ENCODE measurements around the gene ATRNL1. TPM values are rescaled to one million over a fixed set of nuclear protein-coding genes. Genes with fewer than 3 reads are reported as not detected.
A peak's percentile ranks its signal among the peaks of the same experiment; 100 is the strongest.
"Not testable (repeated sequence)": the region's sequence is repeated elsewhere in the genome, so short reads cannot be mapped to it uniquely, and the experiment has no call there.

ATRNL1 gene
- total RNA-seq, 2 donors from 2014 or later: 0.89 to 9.0 TPM

DNA sequence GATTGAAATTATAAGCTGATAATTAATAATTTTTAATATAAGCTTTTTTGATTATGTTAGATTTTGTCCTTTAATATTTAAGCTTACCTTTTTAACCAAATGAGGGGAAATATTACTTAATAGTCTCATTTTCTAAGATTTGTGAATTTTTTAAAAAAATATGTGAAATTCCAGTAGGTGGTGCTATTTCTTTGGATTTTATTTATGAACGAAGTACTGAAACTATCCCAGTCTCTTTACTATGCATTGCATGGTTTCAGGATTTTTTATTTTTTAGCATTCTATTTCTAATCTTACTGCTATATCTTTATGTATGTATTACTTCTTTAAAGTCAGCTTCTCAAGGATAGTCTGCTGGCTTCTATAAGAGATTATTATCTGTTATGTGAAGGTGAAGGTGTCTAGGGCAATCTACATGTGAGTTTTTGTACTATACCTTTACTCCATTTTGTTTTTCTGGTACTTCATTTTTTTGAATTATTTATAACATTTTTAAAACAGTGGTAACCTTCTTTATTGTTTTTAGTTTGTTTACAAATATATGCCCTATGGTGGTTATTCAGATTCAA is 78.3 kb downstream of the ATRNL1 start:
- no peak for ATAC-seq
- intact Hi-C loops (cut with DNase I, micrococcal nuclease): no loop called here
- DNase-seq: no peak

DNA sequence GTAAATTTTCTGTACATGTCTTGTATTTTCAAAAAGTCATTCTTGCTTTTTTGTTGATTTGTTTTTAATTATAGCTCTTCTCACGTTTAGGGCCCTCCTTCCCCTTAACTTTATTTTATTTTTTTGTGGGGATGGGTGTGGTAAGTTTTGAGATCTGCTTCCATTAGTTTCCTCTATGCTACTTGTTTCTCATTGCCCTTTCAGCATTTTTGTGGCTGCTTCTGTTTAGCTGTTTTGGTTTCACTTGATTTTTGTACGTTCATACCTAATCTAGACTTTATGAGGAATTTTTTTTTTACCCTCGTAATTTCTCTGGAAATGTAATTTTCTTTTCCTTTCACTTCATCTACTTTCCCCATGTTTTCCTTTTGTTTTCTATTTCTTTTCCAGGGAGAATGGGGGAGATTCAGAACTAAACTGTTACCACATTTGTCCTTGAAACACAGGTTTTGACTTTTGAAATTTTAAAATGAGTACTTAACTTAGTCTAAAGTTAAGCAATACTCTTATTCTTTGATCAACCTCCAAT is 80.8 kb downstream of the ATRNL1 start:
- ATAC-seq (no peak), DNase-seq (no peak)
- intact Hi-C loops (cut with DNase I, micrococcal nuclease): no loop called here

DNA sequence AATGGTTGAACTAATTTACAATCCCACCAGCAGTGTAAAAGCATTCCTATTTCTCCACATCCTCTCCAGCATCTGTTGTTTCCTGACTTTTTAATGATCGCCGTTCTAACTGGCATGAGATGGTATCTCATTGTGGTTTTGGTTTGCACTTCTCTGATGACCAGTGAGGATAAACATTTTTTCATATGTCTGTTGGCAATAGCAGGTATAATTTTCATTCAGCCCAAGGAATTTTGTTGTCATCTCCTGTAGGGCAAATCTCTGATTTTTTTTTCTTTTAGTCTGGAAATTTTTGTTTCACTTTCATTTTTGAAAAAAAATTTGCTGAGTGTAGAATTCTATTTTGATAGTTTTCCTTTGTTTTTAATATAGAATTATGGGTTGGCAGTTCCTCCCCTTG is 114.1 kb downstream of the ATRNL1 start:
- ATAC-seq; DNase-seq; intact Hi-C loops (cut with DNase I, micrococcal nuclease): not testable (repeated sequence)

DNA sequence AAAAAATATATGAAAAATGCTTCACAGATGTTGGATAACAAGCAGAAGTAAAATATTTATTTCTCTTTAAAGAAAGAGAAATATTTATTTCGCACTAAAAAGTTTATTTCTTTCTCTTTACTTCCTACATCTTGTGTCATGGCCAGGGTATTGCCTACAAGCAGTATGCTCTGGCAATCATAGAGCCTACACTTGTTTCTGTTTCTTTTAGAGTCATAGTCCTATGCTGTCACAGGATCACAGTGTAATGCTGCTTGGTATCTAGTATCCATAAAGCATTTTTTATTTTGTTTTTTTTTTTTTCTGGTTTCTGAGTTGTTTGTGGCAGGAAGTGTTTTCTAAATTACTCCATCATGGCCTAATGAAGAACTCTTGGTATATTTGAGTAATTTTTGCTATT is 116.0 kb downstream of the ATRNL1 start:
- DNase-seq: no peak
- no peak for ATAC-seq
- intact Hi-C loops (cut with DNase I, micrococcal nuclease): no loop called here

DNA sequence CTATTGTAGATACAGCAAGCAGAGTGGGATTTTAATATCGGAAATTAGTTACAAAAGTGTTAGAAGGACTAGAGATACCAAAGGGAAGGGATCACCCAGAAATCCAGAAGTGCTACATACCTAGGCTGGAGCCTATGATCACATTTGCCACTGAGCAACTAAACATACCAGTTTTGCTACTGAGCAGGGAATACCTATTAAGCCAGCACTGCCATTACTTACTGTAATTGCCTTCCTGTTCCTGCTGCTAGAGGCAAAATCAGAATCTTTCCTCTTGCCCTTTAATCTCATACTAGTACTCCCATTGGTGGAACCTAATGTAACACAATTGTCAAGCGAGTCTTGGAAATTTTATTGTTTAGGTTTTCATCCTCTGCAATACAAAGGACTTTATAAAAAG is 121.7 kb downstream of the ATRNL1 start:
- no peak for DNase-seq
- intact Hi-C loops (cut with DNase I, micrococcal nuclease): no loop called here
- no peak for ATAC-seq

DNA sequence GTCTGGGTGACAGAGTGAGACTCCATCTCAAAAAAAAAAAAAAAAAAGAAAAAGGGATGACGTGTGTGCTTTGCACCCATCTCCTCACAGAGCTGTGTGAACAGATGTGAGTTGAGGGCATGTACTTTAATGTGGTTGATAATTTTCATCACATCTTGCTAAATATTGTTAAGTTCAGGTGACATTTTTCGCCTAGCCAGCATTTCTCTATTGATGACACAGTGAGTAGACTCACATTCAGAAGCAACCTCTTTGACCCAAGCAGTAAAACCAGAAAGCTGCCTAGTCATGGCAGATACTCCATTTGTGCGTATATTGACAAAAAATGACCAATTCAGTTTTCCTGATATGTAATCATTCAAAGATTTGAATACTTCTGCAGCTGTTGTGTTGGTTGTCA is 126.0 kb downstream of the ATRNL1 start:
- intact Hi-C loops (cut with DNase I, micrococcal nuclease): no loop called here
- ATAC-seq: no peak

DNA sequence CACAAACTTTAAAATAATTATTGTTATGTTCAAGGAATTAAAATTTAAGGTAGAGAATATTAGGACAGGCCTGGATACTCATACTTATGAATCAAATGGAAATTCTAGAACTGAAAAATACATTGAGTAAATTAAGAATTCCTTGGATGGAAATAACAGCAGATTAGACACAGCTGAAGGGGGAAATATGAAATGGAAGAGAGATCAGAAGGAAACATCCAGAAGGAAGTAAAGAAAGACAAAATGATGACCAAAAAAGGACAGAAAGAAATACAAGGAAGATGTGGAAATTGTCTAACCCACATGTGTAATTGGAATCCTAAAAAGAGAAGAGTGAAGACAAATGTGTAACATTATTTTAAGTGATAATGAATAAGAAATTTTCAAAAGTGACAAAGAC is 128.9 kb downstream of the ATRNL1 start:
- ATAC-seq: no peak
- intact Hi-C loops (cut with DNase I, micrococcal nuclease): no loop called here
- DNase-seq: no peak

More for the DNA sequence above, 126.0 kb downstream of the ATRNL1 start:
- DNase-seq: no peak

DNA sequence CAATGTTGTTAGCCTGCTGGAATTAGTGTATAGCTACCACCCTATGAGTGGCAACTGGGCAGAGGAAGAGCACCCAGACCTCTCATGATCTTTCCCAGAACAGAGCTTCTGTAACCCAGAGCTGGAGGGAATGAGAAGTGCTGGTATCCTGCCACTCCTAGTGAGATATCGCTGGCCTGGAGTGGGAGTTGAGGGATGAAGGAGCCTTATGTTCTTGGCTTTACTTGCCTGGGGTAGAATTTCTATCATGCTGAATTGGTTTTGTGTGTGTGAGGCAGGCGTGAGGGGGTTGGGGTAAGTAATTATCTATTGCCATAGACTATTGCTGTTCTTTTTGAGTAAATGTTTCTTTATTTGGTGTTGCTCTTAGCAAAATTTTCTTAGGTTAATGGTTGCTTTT is 146.6 kb downstream of the ATRNL1 start:
- intact Hi-C loops (cut with DNase I, micrococcal nuclease): no loop called here
- ATAC-seq (no peak), DNase-seq (no peak)

DNA sequence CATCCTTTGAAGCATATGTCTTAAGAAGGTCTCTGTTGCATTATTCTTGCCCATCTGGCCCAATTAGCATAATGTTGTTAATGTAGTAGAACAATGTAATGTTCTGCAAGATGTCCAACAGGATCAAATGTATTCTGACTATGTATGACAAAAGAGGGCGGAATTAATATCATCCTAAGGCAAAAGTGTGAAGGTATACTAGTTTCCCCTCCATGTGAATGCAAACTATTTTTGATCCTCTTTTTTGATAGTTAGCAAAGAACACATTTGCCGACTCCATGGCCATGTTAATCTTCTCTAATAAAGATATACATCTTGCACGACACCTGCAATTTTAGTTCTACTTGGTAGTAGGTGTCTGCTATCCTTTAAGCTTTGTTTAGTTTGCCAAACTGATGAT is 157.6 kb downstream of the ATRNL1 start:
- ATAC-seq (no peak), DNase-seq (no peak)
- intact Hi-C loops (cut with DNase I, micrococcal nuclease): no loop called here

DNA sequence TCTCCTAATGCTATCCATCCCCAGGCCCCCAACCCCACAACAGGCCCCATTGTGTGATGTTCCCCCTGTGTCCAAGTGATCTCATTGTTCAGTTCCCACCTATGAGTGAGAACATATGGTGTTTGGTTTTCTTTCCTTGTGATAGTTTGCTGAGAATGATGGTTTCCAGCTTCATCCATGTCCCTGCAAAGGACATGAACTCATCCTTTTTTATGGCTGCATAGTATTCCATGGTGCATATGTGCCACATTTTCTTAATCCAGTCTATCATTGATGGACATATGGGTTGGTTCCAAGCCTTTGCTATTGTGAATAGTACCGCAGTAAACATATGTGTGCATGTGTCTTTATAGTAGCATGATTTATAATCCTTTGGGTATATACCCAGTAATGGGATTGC is 160.6 kb downstream of the ATRNL1 start:
- DNase-seq; ATAC-seq; intact Hi-C loops (cut with DNase I, micrococcal nuclease): not testable (repeated sequence)

DNA sequence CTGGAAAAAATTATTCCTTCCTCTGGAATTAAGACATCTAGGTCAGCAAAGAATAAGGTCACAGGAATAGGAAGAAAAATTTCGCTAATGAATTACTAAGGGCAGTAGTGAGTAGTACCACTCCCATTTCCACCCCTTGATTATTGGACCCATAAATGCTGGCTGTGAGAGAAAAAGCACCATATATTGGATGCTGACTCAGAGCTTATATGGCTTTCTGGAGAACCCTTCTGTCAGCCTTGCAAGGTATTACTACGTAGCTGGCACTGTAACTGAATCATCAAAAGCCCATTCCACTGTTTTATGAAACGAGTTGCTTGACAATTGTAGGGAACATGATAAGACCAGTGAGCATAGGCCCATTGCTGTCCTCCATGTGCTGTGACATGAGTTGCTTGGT is 179.3 kb downstream of the ATRNL1 start:
- intact Hi-C loops (cut with DNase I, micrococcal nuclease): no loop called here
- DNase-seq (no peak), ATAC-seq (peak; percentile 97)

DNA sequence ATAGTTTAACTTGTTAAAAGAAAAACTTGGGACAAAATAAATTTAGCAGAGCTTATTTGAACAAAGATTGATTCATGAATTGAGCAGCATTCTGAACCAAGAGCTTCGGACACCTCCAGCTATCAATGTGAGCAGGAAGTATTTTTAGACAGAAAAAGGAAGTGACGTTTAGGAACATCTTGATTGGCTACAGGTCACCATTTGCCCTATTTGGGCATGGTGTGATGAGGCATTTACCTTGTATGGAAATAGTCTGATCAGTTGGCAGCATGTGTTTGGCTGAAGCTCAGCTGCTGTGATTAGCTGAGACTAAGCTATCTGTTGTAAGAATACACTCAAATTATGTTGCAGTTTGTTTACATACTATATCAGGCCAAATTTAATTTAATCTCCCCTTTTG is 185.1 kb downstream of the ATRNL1 start:
- intact Hi-C loops (cut with DNase I, micrococcal nuclease): no loop called here
- no peak for DNase-seq
- no peak for ATAC-seq

DNA sequence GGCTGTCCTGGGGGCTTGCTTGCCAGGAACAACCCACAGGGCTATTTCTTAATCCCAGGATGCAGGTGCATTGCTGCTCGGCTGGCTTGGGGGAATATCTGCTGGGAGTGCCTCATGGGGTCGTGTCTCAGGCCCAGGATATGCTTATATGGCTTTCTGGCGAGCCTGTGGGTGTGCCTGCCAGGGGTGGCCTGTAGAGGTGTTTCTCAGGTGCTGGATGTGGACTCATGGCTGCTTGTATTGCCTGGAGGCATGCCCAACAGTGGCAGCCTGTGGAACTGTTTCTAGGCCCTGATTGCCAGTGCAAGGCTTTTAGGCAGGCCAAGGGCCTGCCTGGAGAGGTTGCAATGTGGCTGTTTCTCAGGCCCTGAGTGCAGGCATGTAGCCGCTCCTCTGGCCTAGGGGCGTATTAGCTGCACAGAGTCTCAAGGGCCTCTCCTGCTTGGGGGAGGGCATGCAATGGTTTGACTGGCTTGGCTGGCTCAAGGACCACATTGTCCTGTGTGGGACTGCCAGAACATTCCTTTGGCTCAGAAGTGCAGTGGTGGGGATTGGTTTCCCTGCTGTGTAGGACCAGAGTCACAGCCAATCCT is 202.1 kb downstream of the ATRNL1 start:
- intact Hi-C loops (cut with DNase I, micrococcal nuclease): no loop called here
- ATAC-seq (no peak), DNase-seq (no peak)

DNA sequence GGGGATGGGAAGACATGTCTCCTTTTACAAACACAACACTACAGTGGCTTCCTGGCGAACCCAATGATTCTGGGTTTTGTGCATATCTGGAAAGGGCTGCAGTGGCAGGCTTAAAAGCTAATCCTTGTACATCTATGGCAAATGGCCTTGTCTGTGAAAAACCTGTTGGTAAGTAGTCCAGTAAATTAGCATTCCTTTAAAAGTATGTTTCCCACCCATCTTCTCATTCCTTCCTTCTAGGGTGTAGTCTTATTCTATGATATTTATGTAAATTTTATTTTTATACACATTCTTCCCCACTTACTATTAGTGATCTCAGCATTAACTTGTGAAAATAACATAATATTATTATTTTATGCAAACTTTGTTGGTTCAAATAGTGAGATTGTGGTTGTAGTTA is 206.9 kb downstream of the ATRNL1 start:
- ATAC-seq (no peak), DNase-seq (no peak)
- intact Hi-C loops (cut with DNase I, micrococcal nuclease): no loop called here

DNA sequence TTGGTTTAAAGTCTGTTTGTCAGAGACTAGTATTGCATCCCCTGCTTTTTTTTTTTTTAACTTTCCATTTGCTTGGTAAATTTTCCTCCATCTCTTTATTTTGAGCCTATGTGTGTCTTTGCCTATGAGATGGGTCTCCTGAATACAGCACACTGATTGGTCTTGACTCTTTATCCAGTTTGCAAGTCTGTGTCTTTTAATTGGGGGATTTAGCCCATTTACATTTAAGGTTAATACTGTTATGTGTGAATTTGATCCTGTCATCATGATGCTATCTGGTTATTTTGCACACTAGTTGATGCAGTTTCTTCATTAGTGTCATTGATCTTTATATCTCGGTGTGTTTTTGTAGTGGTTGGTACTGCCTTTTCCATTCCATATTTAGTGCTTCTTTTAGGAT is 226.5 kb downstream of the ATRNL1 start:
- ATAC-seq; intact Hi-C loops (cut with DNase I, micrococcal nuclease); DNase-seq: not testable (repeated sequence)

DNA sequence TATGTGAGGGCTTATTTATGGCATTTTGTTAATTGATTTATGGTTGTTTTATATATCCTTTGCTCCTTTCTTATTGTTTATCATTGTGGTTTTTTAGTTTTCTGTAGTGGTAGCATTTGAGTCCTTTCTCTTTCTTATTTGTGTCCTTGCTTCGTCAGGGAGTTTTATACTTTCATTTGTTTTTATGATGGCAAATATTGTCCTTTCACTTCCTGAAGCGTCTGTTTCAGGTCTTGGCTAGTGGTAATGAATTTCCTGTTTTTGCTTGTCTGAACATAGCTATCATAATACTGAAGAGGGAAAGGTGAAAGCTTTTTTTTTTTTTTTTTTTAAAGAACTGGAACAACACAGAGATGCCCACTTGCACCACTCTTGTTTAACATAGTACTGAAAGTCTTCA is 228.2 kb downstream of the ATRNL1 start:
- intact Hi-C loops (cut with DNase I, micrococcal nuclease): no loop called here
- ATAC-seq: peak; percentile 55
- DNase-seq: no peak

DNA sequence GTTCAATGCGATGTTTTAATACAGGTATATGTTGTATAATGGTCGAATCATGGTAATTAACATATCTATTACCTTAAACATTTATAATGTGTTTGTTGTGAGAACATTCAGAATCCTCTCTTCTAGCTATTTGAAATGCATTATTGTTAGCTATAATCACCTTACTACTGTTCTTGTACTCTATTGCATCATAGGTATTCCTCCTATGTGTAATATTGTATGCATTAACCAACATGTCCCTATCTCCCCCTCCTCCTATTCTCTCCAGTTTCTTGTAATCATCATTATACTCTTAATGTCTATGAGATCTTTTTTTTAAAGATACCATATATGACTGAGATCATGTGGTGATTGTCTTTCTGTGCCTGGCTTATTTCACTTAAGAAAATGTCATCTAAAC is 235.2 kb downstream of the ATRNL1 start:
- DNase-seq: no peak
- intact Hi-C loops (cut with DNase I, micrococcal nuclease): no loop called here
- no peak for ATAC-seq

DNA sequence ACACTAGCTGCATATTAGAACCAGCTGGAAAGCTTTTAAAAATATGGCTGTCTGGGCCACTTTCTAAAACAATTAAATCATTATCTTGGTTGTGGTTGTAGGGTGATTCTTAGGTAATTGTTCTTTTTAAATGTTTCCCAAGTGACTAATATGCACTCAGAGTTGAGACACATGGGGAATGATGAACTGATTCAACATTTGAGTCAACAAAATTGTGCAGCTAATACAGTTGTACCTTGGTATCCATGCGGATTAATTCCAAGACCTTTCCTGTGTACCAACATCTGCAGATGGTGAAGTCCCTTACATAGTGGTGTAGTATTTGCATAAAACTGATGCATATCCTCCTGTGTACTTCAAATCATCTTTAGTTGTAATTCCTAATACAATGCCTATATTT is 242.2 kb downstream of the ATRNL1 start:
- DNase-seq: no peak
- intact Hi-C loops (cut with DNase I, micrococcal nuclease): no loop called here

DNA sequence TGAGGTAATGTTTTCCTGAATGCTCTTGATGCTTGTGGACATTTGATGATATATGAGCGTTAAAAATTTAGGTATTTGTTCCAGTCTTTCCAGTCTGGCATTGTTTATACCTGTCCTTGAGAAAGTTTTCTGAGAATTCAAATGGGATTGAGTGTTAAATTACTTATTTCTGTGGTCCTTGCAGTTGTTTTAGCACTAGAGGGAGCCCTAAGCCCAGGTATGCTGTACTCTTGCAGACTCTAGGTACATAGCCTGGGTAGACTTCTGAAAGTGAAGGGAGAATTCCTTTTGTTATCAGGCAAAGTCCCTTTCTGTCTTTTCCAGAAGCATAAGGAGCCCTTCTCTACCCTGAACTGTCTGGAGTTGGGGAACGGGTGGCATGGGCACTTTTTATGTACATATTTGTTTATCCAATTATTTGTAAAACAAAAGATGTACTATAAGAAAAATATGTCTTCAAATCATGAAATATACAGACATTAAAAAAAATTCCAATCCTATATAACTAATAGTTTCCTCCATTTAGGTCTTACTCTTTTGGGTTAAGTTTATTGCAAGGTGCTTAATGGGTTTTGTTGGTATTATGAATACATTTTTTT is 262.1 kb downstream of the ATRNL1 start:
- intact Hi-C loops (cut with DNase I, micrococcal nuclease): no loop called here
- ATAC-seq (peak; percentile 58), DNase-seq (no peak)

More for the DNA sequence above, 242.2 kb downstream of the ATRNL1 start:
- no peak for ATAC-seq

DNA sequence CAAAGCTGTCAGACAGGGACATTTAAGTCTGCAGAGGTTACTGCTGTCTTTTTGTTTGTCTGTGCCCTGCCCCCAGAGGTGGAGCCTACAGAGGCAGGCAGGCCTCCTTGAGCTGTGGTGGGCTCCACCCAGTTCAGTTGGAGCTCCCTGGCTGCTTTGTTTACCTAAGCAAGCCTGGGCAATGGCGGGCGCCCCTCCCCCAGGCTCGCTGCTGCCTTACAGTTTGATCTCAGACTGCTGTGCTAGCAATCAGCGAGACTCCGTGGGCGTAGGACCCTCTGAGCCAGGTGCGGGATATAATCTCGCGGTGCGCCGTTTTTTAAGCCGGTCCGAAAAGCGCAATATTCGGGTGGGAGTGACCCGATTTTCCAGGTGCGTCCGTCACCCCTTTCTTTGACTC is 274.8 kb downstream of the ATRNL1 start:
- intact Hi-C loops (cut with DNase I, micrococcal nuclease); ATAC-seq; DNase-seq: not testable (repeated sequence)
